Daoy (cell line): ENCODE measurements around the gene GTF2I. TPM values are rescaled to one million over a fixed set of nuclear protein-coding genes. Genes with fewer than 3 reads are reported as not detected.
"Not testable (repeated sequence)": the region's sequence is repeated elsewhere in the genome, so short reads cannot be mapped to it uniquely, and the experiment has no call there.

Source experiments
- DNase-seq: peaks from one replicate; pipeline ENCODE4 v3.0.0-alpha.2; 2015; ENCODE audit warnings: low read depth
- total RNA-seq: library from RNA; depleted of rRNA; stranded (reverse); fragments of >200 nt; shearing (Covaris generic); gene quantifications from 2 replicates; pipeline ENCODE4 v1.2.3, GENCODE V29; 2014; rRNA removed

Gene GTF2I
- total RNA-seq, 1 experiment from 2014 or later, result 79.9 TPM

DNA sequence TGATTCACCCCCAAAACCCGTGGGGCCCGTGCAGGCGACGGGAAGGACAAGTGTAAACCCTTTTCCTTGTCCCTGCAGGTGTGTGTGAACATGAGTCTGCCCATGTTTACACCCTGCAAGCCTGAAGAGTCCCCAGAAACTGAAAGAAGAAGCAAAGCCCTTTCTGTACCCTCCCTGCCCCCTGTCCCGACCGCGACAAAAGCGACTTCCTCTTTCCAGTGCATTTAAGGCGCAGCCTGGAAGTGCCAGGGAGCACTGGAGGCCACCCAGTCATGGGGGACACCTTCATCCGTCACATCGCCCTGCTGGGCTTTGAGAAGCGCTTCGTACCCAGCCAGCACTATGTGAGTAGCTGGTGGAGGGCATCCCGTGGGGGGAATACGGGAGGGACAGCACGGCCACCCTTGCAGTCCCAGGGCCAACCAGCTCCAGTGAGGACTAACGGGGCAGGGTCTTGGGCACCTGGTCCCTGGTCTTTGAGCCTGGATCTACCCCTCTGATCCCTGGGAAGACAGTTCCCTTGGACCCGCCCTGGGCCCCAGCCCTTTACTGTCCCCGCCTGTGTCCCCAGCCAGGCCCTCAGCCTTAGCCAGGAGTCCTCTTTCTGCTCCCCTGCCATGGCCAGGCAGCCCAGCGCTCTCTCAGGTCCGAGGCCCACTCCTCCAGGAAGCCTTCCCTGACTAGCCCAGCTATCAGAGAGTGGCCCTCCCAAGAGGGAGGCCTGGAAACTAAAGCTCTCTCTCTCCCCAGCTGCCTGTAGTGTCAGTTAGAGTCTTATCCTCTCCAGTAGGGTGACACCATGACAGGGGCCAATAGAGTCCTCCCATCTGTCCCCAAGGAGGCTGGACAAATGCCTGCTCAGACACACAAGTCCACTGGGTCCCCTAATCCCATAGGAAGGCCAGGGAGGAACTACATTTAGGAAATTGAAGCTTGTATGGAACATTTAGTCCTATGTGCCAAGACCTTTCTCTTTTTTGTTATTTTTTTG lies 116.5 kb downstream of the GTF2I start, which contains the start of gene NCF1:
Gene NCF1, plus strand, starts transcription at position 252 of the 991 bp plus-strand sequence. Its CDS starts 21 bp downstream, at position 273.
- not testable (repeated sequence) for DNase-seq

DNA sequence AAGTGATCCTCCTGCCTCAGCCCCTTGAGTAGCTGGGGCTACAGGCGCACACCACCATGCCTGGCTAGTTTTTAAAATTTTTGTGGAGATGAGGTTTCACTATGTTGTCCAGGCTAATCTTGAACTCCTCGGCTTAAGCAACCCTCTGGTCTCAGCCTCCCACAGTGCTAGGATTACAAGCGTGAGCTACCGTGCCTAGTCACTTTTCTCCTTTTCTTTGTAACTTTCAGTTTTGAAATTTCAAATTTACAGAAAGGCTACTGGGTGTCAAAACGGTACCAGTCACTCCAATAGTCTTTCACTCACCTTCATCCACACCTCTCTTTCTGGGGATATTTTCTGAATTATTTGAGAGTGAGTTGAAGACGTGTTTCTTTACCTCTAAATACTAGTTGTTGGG lies 117.6 kb downstream of the GTF2I start:
- DNase-seq, result not testable (repeated sequence)

GRCh38 chr7:74779053-74779452 lies 121.5 kb downstream of the GTF2I start:
- DNase-seq, result not testable (repeated sequence)

- not testable (repeated sequence) for DNase-seq
Observed at GRCh38 chr7:74781746-74782145, 124.2 kb downstream of the GTF2I start.

DNA sequence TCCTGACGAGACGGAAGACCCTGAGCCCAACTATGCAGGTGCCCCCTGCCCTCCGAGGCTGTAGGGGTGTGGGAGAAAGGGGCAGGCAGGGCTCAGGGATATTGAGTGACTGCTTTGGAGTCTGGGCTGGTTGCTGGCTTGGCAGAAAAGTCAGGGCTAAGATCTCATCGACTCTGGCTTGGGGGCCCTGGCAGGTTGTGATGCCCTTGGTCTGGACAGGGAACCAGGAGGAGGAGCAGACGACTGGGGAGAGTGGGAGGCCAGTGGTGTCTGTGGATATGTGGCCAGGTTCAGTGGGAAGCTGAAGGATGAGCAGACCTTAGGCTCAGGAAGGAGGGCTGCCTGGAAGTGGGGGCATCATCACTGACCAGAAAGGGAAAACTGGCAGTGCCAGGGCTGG lies 126.1 kb downstream of the GTF2I start:
- DNase-seq, result not testable (repeated sequence)

GRCh38 chr7:74788369-74789150 lies 131.0 kb downstream of the GTF2I start:
- DNase-seq, result peak; percentile 96

DNA sequence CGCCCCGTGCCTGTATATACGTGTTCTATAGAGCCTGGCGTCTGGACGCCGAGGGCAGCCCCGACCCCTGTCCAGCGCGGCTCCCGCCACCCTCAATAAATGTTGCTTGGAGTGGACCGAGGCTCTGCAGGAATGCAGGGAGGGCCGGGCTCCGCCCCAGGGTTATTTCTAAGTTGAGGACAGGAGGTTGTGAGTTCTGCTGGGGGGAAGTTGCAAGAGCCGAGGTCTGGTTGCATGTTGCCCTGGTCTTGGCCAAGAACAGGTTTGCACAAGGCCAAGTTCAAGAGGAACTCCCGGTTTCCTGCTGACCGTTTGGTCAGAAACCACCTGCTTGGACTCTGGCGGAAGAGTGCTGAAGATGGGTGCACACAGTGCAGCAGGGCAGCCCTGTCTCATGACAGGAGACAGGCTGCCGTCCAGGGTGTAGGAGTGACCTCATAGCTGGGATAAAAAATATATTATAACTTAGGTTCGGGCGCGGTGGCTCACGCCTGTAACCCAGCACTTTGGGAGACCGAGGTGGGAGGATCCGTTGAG lies 131.8 kb downstream of the GTF2I start:
- DNase-seq, result not testable (repeated sequence)

GRCh38 chr7:74797848-74798622 lies 140.5 kb downstream of the GTF2I start:
- DNase-seq, result not testable (repeated sequence)

GRCh38 chr7:74798644-74799043 lies 141.1 kb downstream of the GTF2I start:
- not testable (repeated sequence) for DNase-seq

Other genes starting within 250 kb of the GTF2I start
- 10.0 and 19.8 TPM in 2 replicates for gene GTF2IRD1, start 203.8 kb upstream of the GTF2I start, total RNA-seq
- not detected in 2 replicates for gene NCF1, start 116.3 kb downstream of the GTF2I start, total RNA-seq
- gene GTF2IRD2, start 193.9 kb downstream of the GTF2I start, total RNA-seq, result 14.9 and 18.6 TPM in 2 replicates